Left colon (tissue), 2 donors: ENCODE measurements around the gene IL5RA. TPM values are rescaled to one million over a fixed set of nuclear protein-coding genes. Genes with fewer than 3 reads are reported as not detected.

Experiments
- ATAC-seq: fragments of 200-7000 bp; cut with Tn5 transposase; one replicate; pipeline ENCODE4 v1.9.1; 2020; ENCODE audit warnings: mild to moderate bottlenecking, moderate library complexity
- DNase-seq, 2 donors: peaks; one replicate each; pipeline ENCODE4 v3.0.0-alpha.2; 2020
- intact Hi-C, 2 donors: fragments of 100-400 bp; cut with DNase I in 1 of 2; cut with micrococcal nuclease in 1 of 2; formaldehyde crosslinking; loops; one replicate each; pipeline versions ENCODE4 v1.11.2 to v1.14.0; 2022; cut with DNase I, micrococcal nuclease
- total RNA-seq, 2 donors: library from RNA; stranded (reverse); fragmentation: NEBNext Ultra II Directional; extraction: Animal tissue kit (Norgen Biotek cat#: 25700); gene quantifications; one replicate each; pipeline ENCODE4 v1.2.1, GENCODE V29; 2021
- donor health status: DM: no; HTN: no; CAD: no.
- donor health status: DM: yes; HTN: yes; CAD: no.

Gene IL5RA
- total RNA-seq, 2 donors from 2014 or later = 0.15 to 1.1 TPM

GRCh38 chr3:3074551-3075257, 35.5 kb downstream of the IL5RA start:
- ATAC-seq (no peak), DNase-seq (no peak)
- intact Hi-C loops = no loop called here

- no peak for ATAC-seq
- intact Hi-C loops = no loop called here
- DNase-seq = no peak
Measured at GRCh38 chr3:3071136-3071535, 39.0 kb downstream of the IL5RA start.

- intact Hi-C loops = no loop called here
- ATAC-seq (no peak), DNase-seq (no peak)
Measured at GRCh38 chr3:3069723-3070122, 40.5 kb downstream of the IL5RA start.

GRCh38 chr3:3068358-3068881, 41.8 kb downstream of the IL5RA start:
- intact Hi-C loops = no loop called here
- DNase-seq (no peak), ATAC-seq (no peak)

- DNase-seq = no peak
- intact Hi-C loops = no loop called here
- ATAC-seq = no peak
Measured at GRCh38 chr3:3066910-3067309, 43.3 kb downstream of the IL5RA start.

- DNase-seq (no peak), ATAC-seq (no peak)
- intact Hi-C loops = no loop called here
Measured at GRCh38 chr3:3066378-3066777, 43.8 kb downstream of the IL5RA start.

GRCh38 chr3:3065876-3066275, 44.3 kb downstream of the IL5RA start:
- DNase-seq (no peak), ATAC-seq (peak; percentile 77)
- intact Hi-C loops = no loop called here

GRCh38 chr3:3064297-3064696, 45.9 kb downstream of the IL5RA start:
- intact Hi-C loops = no loop called here
- DNase-seq = no peak
- no peak for ATAC-seq

GRCh38 chr3:3059645-3060044, 50.5 kb downstream of the IL5RA start:
- DNase-seq (no peak), ATAC-seq (no peak)
- intact Hi-C loops = no loop called here

GRCh38 chr3:3053974-3054373, 56.2 kb downstream of the IL5RA start:
- intact Hi-C loops = no loop called here
- ATAC-seq (no peak), DNase-seq (no peak)

- DNase-seq = no peak
- intact Hi-C loops = no loop called here
- ATAC-seq = no peak
Measured at GRCh38 chr3:3038201-3038991, 71.8 kb downstream of the IL5RA start.

- intact Hi-C loops = no loop called here
- ATAC-seq = no peak
Measured at GRCh38 chr3:3037156-3037555, 73.0 kb downstream of the IL5RA start.

GRCh38 chr3:3031326-3031725, 78.8 kb downstream of the IL5RA start:
- intact Hi-C loops = no loop called here
- no peak for ATAC-seq
- no peak for DNase-seq

More at GRCh38 chr3:3037156-3037555, 73.0 kb downstream of the IL5RA start:
- no peak for DNase-seq

GRCh38 chr3:3027976-3028567, 82.1 kb downstream of the IL5RA start:
- ATAC-seq (no peak), DNase-seq (no peak)
- intact Hi-C loops = no loop called here

GRCh38 chr3:3023111-3023745, 86.9 kb downstream of the IL5RA start:
- no peak for DNase-seq
- intact Hi-C loops = no loop called here
- ATAC-seq = no peak

GRCh38 chr3:3020209-3020608, 90.0 kb downstream of the IL5RA start:
- intact Hi-C loops = no loop called here
- no peak for DNase-seq
- no peak for ATAC-seq
